T-helper 1 cell (primary cell): ENCODE measurements around the gene PPP1R12C.

Experiments
- DNase-seq, 5 donors: peaks; one replicate each; pipeline ENCODE4 v3.0.0-alpha.2; 2012 to 2020

The PPP1R12C gene

GRCh38 chr19:55089342-55089944 is 28.0 kb downstream of the PPP1R12C start:
- no peak for DNase-seq

- DNase-seq, result peak; percentile 46 to 76 (median 54)
These were observed 28.7 kb downstream of the PPP1R12C start for GRCh38 chr19:55088543-55089341.

- no peak for DNase-seq
These were observed 29.4 kb downstream of the PPP1R12C start for GRCh38 chr19:55088021-55088451.

DNA sequence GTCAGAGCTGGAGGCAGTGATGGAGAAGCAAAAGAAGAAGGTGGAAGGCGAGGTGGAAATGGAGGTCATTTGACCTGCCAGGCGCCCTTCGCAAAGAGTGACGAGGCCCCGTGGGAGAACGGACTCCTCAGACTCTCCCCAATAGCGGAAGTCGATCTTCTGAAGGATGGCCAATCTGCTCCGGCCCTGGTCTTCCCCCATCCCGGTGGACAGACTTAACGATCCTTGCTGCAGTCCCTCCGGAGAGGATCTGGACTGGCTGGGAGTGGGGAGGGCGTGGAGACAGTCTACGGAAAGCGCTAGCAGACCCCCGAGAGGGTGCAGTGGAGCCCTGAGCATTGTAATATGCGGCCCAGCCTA is 29.9 kb downstream of the PPP1R12C start:
- no peak for DNase-seq

- peak in 4 of 5 donors; percentile 33 to 45 (median 41) for DNase-seq
These were observed 30.5 kb downstream of the PPP1R12C start for GRCh38 chr19:55086730-55087541.

DNA sequence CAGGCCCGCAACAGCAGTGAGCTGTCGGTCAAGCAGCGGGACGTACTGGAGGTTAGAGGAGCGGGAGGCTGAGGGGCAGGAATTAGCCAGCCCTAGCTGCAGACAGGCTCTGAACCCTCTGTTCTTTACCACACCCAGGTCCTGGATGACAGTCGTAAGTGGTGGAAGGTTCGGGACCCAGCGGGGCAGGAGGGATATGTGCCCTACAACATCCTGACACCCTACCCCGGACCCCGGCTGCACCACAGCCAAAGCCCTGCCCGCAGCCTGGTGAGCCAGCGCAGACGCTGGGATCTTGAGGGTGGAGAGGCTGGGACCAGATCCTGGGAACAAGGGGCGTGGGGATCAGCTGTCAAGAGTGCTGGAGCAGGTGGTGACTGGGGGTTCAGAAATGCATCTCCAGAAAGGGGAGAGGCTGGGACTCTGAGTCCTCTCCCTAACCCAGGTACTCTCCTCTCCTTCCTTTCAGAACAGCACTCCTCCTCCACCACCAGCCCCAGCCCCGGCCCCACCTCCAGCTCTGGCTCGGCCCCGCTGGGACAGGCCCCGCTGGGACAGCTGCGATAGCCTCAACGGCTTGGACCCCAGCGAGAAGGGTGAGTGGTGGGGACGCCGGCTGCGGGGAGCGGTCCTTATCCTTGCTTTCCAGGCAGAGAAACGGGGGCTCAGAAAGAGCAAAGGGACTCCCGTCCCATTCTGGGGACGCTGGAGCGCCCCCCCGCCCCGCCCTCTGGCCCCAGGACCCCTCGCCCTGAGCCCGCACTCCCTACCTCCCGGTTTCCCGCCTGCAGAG is 31.3 kb downstream of the PPP1R12C start:
- no peak for DNase-seq

DNA sequence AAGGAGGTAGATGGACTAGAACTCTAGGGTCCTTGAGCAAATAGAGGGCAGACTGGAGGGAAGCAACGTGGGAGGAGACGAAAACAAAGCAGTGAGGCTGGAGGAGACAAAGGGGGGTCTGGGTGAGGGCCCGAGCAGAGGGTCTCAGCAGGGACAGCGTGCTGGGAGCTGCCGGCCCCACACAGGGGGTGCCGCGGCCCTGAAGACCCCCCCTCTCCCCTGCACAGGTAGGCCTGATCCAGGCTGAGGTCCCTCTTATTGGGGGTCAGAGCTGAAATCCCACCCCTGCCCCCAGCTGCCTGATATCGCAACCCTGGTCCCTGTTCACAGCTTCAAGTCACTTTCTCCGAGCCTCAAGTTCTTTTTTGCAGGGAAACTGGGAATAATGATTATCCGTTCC is 33.0 kb downstream of the PPP1R12C start:
- no peak for DNase-seq

DNA sequence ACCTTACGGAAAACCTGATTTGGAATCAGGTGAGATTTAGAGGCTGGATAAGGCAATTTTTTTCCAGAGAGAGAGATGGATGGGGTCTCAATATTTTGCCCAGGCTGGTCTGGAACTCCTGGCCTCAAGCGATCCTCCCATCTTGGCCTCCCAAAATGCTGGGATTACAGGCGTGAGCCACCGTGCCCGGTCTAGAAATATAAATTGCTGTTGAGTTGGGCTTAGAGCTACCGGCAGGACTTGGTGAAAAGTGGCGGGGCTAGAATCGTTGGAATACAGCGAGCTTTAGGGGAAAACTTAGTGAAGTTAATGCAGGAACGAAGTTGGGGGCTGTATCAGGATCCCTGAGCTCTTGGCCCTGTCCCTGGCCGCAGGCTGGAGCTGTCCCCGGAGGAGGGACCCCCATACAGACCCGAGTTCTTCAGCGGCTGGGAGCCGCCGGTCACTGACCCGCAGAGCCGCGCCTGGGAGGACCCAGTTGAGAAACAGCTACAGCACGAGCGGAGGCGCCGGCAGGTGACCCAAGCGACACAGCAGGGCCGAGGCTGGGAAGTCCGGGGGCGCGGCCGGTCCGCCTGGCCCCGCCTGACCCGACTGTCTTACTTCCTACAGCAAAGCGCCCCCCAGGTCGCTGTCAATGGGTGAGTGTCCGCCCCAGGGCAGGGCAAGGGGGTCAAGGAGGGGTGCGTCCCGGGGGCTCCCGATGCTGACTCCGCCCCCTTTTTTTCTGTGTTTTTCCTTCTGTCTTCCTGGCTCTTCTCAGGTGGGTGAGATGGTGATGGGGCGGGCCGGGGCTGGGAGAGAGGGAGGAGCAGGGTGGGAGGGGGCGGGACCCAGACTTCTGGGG is 34.2 kb downstream of the PPP1R12C start:
- DNase-seq, result no peak

GRCh38 chr19:55082020-55082851 is 35.2 kb downstream of the PPP1R12C start:
- peak in 3 of 5 donors; percentile 30 to 65 (median 36) for DNase-seq

GRCh38 chr19:55081770-55082019 is 35.7 kb downstream of the PPP1R12C start:
- DNase-seq, result no peak

- peak; percentile 75 to 94 (median 85) for DNase-seq
These were observed 36.3 kb downstream of the PPP1R12C start for GRCh38 chr19:55080968-55081769.

GRCh38 chr19:55080121-55080967 is 37.1 kb downstream of the PPP1R12C start:
- peak in 3 of 5 donors; percentile 36 to 81 (median 48) for DNase-seq

DNA sequence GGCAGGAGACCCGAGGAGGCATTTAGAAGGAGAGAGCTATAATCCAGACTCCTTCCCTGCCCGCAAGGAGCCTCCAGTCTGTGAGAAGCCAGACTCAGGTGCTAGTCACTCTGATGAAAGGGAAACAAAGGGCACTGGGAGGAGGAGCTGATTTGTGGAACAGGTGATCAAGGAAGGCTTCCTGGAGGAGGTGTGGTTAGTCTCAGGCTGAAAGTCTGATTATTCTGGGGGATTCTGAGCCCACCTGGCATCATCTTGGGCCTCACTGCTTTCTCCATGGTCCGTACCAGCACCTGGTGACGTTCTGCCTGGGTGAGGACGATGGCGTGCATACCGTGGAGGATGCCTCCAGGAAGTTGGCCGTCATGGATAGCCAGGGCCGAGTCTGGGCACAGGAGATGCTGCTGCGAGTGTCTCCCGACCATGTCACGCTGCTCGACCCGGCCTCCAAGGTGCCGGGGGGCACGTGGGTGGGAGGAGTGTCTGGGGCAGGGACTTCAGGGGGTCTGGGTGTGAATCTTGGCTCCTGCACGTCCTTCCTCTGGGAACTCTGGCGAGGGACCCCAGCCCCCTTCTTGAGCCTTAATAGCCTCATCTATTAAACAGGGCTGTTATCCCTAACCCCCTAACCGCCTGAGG is 37.9 kb downstream of the PPP1R12C start:
- DNase-seq, result no peak

DNA sequence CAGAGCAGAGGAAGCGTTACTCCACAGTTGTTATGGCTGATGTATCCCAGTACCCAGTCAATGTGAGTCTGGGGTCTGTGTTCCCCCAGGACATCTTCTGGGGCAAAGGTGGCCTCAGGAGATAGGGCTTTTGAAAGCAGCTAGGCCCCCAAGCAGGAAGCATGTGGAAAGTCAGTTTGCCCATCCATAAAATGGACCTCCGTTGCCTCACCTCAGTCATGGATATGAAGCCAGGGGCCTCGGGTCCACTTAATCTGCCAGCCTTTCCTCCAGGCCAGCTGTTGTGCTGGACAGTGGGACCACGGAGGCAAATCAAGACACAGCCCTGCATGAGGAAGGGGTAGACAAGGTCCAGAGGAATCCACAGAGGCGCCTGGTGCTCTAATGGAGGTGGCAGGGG is 38.4 kb downstream of the PPP1R12C start:
- no peak for DNase-seq

DNA sequence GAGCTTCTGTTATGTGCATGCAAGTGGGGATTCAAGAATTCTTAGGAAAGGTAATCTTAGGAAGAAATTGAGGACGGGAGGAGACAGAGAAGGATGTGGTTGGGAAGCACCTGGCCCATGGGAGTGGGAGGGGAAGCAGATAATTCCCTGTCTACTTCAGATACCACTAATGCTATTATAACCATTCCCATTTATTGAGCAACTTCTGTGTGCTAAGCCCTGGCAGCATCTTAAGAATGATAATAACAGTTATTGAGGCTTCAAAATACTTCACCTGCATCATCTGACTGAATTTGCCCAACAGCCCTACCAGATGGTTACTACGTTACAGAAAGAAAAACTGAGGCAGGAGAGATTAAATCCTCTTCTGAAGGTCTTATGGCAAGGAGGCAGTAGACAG is 40.3 kb downstream of the PPP1R12C start:
- no peak for DNase-seq

DNA sequence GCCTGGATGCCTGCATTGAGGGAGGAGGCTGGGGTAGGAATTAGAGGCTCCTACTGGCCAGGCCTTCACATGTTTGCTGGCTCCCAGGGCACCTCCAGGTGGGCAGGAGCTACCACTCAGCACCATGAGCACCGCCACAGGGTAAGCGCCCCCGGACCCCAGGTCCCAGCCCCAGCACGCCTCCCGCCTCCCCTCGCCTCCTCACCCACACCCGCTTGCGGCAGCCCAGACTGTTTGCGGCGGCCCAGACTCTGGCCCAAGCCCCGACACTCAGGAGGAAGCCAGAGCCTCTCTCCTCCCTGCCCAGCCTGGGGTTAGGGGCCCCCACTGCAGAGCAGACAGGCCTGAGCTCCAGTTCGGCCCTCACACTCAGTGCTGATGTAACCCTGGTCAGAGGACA is 41.1 kb downstream of the PPP1R12C start:
- DNase-seq, result no peak

GRCh38 chr19:55075371-55075998 is 42.0 kb downstream of the PPP1R12C start, which contains the start of gene EPS8L1:
TSS of gene EPS8L1 (plus strand) at chr19:55075869. CDS start at chr19:55076445, 576 bp downstream.
- no peak for DNase-seq

DNA sequence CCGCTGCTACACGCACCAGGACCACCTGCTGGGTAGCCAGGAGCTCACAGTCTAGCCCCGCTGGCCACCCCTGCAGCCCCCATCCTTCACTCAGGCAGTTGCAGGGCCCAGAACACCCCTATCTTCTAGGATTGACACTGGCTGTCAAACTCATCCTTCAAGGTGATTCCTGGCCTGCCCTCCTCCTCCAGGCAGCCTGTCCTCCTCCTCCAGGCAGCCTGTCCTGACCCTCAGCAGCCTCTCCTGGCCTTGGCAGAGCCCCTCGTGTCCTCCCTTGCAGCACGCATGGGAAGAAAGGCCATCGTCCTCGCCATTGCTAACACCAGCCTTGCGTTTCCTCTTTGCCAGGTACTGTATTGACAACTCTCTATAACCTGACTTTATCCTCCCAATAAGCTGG is 45.5 kb downstream of the PPP1R12C start:
- DNase-seq, result no peak
